Brain microvascular endothelial cell (primary cell): ENCODE results near the gene PPP1R26.
A peak's percentile ranks its signal among the peaks of the same experiment; 100 is the strongest.

Experiments
- DNase-seq: peaks from one replicate; pipeline ENCODE4 v3.0.0-alpha.2; 2020
- H3K27ac ChIP-seq: fragments of 250-450 bp; sonication (Bioruptor Pico); 2 replicates; pipeline ENCODE4 v1.5.1; 2020; ENCODE audit warnings: mild to moderate bottlenecking, moderate library complexity
- H3K27me3 ChIP-seq: fragments of 250-450 bp; sonication (Bioruptor Pico); replicated peaks from 2 replicates; pipeline ENCODE4 v1.5.1; 2020; ENCODE audit warnings: mild to moderate bottlenecking
- H3K36me3 ChIP-seq: fragments of 250-450 bp; sonication (Bioruptor Pico); replicated peaks from 2 replicates; pipeline ENCODE4 v1.5.1; 2020; ENCODE audit warnings: mild to moderate bottlenecking
- H3K4me3 ChIP-seq: 2 replicates; pipeline ENCODE4 v1.5.1; 2011; ENCODE audit warnings: low read depth, mild to moderate bottlenecking, control low read depth, low read length, moderate library complexity
- CTCF ChIP-seq: IDR thresholded peaks from 2 replicates; pipeline ENCODE4 v1.5.1; 2011; ENCODE audit warnings: low read depth, mild to moderate bottlenecking, moderate library complexity, low read length, control low read depth, inconsistent platforms; ENCODE audit errors: missing control alignments
- in situ Hi-C: cut with HindIII; loops from 2 replicates; pipeline ENCODE4 v1.10.0; 2017; ENCODE audit warnings: low sequenced_read_pairs, low pct_ligation_motif_present

PPP1R26 gene

GRCh38 chr9:135536216-135536615 lies 56.6 kb downstream of the PPP1R26 start:
- in situ Hi-C loops: no loop called here
- TF ChIP-seq CTCF: no peak
- H3K36me3 ChIP-seq: no peaks in the 10 kb centered on the region
- DNase-seq: peak; percentile 89
- no peaks in the 10 kb centered on the region for H3K27me3 ChIP-seq
- H3K27ac ChIP-seq: no peak overlapping the region
- H3K4me3 ChIP-seq: no peak overlapping the region
